ENCODE data around the gene SIK1.
"Not testable (repeated sequence)": the region's sequence is repeated elsewhere in the genome, so short reads cannot be mapped to it uniquely, and the experiment has no call there.

SIK1 gene

DNA sequence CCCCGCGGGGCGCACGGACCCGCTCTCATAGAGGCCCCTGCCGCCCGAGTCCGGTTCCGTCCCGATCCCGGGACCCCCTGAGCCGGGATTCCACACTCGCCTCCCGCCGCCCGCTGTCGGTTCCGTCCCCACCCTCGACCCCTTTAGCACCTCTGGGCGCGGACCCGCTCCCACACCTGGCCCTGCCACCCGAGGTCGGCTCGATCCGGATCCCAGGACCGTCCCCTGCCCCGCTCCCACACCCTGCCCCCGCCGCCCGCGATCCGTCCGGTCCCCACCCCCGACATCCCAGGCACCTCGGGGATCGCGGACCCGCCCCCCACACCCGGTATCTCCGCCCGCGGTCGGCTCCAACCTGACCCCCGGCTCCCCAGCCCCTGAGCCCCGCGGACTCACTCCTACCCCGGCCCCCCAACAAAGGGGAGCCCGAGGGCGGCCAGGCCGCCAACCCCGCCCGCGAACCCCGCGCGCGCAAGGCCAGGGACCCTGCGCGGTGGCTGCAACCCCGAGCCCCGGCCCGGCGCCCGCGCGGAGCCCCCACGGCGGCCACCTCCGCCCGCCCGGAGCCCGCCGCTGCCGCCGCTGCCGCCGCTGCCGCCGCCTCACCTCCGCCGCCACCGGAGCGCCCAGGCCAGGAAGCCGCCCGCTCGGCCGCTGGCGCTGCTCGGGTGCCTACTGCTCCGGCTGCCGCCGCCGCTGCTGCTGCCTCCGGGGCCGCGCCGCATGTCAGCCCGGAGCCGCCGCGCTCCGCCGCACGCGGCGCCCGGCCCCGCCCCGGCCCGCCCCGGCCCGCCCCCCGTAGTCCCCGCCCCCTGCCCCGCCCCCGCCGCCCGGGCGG lies at the start of gene SIK1:
Gene SIK1 (minus strand): TSS at position 728 of the 838 bp plus-strand sequence. CDS start 953 bp downstream, outside the sequence.
- not testable (repeated sequence) for H3K27me3 ChIP-seq (ENCODE audit: insufficient read depth, low read depth); H3K4me3 ChIP-seq (IDR thresholded peaks at IDR 0.05; ENCODE audit: insufficient read depth, low read depth, low read length)

DNA sequence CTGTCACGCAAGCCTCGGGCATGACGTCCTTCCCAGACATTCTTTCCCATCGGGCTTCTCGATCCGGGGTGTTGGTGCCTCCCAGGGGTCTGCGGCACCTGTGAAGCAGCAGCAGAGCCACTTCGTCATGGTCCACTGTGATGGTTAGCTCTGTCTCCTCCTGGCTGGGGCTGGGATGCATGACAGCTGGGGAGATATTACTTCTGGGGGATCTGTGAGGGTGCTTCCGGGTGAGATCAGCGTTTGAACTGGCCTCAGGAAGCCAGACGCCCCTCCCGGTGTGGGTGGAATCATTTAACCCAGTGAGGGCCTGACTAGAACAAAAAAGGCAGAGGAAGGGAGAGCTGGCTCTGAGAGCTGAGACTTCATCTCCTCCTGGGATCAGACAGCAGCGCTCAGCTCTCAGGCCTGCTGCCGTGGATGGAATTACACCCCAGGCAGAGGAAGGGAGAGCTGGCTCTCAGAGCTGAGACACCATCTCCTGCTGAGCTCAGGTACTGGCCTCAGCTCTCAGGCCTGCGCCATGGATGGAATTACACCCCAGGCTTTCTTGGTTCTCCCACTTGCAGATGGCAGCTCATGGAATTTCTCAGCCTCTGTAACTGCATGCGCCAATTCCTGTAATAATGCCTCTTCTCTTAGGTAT lies 44.8 kb upstream of the SIK1 start:
- not testable (repeated sequence) for H3K9ac ChIP-seq; H3K79me2 ChIP-seq (ENCODE audit: insufficient read depth, low read depth); H3K4me2 ChIP-seq; H3K4me1 ChIP-seq (ENCODE audit: low read depth, poor library complexity, severe bottlenecking); H2AFZ ChIP-seq (ENCODE audit: low read depth); H3K27ac ChIP-seq; H3K4me3 ChIP-seq (IDR thresholded peaks at IDR 0.05; ENCODE audit: insufficient read depth, low read depth, low read length); H3K27me3 ChIP-seq (ENCODE audit: insufficient read depth, low read depth); H3K36me3 ChIP-seq (ENCODE audit: insufficient read depth); H4K20me1 ChIP-seq (ENCODE audit: insufficient read depth)

More for the DNA sequence above, at the start of gene SIK1:
- H3K27ac ChIP-seq; H4K20me1 ChIP-seq (ENCODE audit: insufficient read depth); H3K79me2 ChIP-seq (ENCODE audit: insufficient read depth, low read depth); H3K4me2 ChIP-seq; H3K4me1 ChIP-seq (ENCODE audit: low read depth, poor library complexity, severe bottlenecking); H3K36me3 ChIP-seq (ENCODE audit: insufficient read depth); H2AFZ ChIP-seq (ENCODE audit: low read depth): not testable (repeated sequence)
- peak within 1 kb of the TSS; percentile 35; the same call in 1 of the 2 replicates for H3K9ac ChIP-seq

DNA sequence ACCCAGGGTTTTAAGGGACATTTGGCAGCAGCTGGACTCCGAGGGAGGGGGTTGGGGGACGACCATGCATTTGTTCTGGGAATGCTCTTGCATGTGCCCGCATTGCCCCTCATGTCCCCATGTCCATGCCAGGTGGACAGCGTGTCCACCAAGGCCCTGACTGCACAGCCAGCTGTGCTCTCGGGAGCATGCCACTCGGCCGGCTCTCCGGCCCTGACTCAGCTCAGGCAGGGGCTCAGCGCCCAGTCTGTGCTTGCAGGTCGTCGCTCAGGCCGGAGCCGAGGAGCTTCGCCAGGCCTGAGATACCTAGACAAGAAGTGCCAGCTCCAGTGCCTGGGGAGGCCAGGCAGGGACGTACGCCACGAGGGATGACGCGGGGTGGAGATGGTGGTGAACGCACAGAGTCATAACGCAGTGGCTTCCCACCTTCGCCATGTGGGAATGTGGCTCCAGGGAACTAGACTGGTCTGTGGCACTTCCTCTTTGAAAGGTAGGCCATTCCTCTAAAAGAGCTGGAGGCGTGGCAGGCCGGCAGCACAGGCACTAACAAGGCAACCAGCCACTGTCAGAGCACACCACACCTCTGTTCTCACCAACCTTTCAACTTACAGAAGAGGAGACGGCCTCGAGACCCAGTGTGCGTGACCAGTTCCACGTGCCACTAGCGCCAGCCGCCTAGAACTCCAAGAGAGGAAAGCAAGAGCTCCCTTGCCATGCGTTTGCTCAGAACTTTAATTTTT lies 43.0 kb upstream of the SIK1 start:
- not testable (repeated sequence) for H2AFZ ChIP-seq (ENCODE audit: low read depth); H3K36me3 ChIP-seq (ENCODE audit: insufficient read depth); H3K27me3 ChIP-seq (ENCODE audit: insufficient read depth, low read depth); H3K79me2 ChIP-seq (ENCODE audit: insufficient read depth, low read depth); H3K4me3 ChIP-seq (IDR thresholded peaks at IDR 0.05; ENCODE audit: insufficient read depth, low read depth, low read length); H3K4me1 ChIP-seq (ENCODE audit: low read depth, poor library complexity, severe bottlenecking); H3K4me2 ChIP-seq; H3K9ac ChIP-seq; H4K20me1 ChIP-seq (ENCODE audit: insufficient read depth); H3K27ac ChIP-seq

DNA sequence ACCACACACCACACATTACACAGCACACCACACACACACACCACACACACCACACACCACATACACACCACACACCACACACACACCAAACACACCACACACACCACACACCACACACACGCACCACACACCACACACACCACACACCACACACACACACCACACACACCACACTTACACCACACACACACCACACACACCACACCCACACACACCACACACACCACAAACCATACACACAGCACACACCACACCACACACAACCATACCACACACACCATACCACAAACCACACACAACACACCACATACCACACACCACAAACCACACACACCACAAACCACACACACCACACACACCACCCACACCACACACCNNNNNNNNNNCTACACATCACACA lies 40.9 kb upstream of the SIK1 start:
- H3K27ac ChIP-seq, result no peak overlapping the region
- H3K4me2 ChIP-seq, result no peak overlapping the region
- H3K4me3 ChIP-seq (IDR thresholded peaks at IDR 0.05; ENCODE audit: insufficient read depth, low read depth, low read length), result no peak overlapping the region
- no peaks in the 10 kb centered on the region for H3K36me3 ChIP-seq (ENCODE audit: insufficient read depth)
- no peaks in the 10 kb centered on the region for H3K79me2 ChIP-seq (ENCODE audit: insufficient read depth, low read depth)
- H3K9ac ChIP-seq, result no peak overlapping the region
- TF ChIP-seq, protein P1, sequence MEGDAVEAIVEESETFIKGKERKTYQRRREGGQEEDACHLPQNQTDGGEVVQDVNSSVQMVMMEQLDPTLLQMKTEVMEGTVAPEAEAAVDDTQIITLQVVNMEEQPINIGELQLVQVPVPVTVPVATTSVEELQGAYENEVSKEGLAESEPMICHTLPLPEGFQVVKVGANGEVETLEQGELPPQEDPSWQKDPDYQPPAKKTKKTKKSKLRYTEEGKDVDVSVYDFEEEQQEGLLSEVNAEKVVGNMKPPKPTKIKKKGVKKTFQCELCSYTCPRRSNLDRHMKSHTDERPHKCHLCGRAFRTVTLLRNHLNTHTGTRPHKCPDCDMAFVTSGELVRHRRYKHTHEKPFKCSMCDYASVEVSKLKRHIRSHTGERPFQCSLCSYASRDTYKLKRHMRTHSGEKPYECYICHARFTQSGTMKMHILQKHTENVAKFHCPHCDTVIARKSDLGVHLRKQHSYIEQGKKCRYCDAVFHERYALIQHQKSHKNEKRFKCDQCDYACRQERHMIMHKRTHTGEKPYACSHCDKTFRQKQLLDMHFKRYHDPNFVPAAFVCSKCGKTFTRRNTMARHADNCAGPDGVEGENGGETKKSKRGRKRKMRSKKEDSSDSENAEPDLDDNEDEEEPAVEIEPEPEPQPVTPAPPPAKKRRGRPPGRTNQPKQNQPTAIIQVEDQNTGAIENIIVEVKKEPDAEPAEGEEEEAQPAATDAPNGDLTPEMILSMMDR (conservative IDR thresholded peaks at IDR 0.05; ENCODE audit: low read depth, low read length), result no peak
- no peak overlapping the region for H2AFZ ChIP-seq (ENCODE audit: low read depth)
- H4K20me1 ChIP-seq (ENCODE audit: insufficient read depth), result no peaks in the 10 kb centered on the region
- no peaks in the 10 kb centered on the region for H3K27me3 ChIP-seq (ENCODE audit: insufficient read depth, low read depth)
- H3K4me1 ChIP-seq (ENCODE audit: low read depth, poor library complexity, severe bottlenecking), result no peaks in the 10 kb centered on the region

DNA sequence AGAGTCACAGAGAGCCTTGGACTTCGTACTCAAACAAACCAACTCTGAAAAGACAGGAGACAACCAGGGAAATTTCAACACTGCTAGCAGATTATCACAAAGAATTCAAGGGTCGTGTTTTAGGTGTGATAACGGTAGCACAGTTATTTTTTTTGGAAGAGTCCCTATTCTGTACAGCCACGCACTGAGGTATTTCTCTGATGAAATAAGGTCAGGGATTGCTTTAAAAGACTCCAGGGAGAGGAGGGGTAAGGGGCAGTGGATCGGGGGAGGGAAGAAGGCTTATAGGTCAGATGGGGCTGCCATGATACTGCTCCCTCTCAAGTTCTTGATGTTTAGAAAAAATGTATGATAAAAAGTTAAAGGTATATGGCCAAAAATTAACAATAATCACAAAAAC lies 38.2 kb upstream of the SIK1 start:
- H2AFZ ChIP-seq (ENCODE audit: low read depth); H3K79me2 ChIP-seq (ENCODE audit: insufficient read depth, low read depth); H3K27me3 ChIP-seq (ENCODE audit: insufficient read depth, low read depth); H3K4me2 ChIP-seq; H4K20me1 ChIP-seq (ENCODE audit: insufficient read depth); H3K4me1 ChIP-seq (ENCODE audit: low read depth, poor library complexity, severe bottlenecking); H3K4me3 ChIP-seq (IDR thresholded peaks at IDR 0.05; ENCODE audit: insufficient read depth, low read depth, low read length); H3K36me3 ChIP-seq (ENCODE audit: insufficient read depth); H3K9ac ChIP-seq; H3K27ac ChIP-seq: not testable (repeated sequence)

DNA sequence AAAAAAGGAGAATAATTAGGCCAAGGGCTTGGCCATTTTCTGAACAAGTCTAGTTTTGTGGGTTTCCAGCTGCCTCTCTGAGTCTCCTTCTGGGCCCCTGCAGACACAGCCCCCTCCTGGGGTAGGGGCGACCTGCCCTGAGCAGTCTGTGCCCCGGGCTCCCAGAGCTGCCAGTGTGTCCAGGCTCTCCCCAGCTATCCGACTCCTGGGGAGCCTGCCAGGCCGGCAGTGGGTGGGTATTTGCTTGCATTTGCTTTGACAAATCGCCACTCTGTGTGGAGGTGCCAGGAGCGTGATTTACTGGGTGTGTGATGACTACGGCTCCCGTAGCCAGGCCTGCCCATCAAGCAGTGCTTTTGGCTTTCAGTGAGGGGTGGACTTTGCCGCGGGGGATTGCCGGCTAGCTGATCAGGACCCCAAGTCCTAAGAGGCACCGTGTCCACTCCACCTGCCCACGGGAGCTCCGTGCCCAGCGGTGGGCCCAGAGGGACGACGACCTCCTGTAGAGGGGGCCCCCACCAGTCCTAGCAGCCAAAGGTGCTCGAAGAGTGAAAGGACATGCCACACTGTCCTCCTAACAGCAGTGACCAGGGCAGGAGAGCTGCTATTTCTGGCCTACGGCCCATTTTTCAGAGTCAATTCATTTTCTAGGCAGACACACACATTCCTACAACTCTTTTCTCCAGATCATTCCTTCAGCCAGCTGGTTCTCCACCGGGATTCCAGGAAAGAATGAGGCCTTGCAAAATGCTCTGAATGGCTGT lies 36.7 kb upstream of the SIK1 start:
- H3K4me3 ChIP-seq (IDR thresholded peaks at IDR 0.05; ENCODE audit: insufficient read depth, low read depth, low read length); H3K79me2 ChIP-seq (ENCODE audit: insufficient read depth, low read depth); H3K27me3 ChIP-seq (ENCODE audit: insufficient read depth, low read depth); H3K4me2 ChIP-seq; H4K20me1 ChIP-seq (ENCODE audit: insufficient read depth); H3K9ac ChIP-seq; H3K36me3 ChIP-seq (ENCODE audit: insufficient read depth); H3K27ac ChIP-seq; H2AFZ ChIP-seq (ENCODE audit: low read depth); H3K4me1 ChIP-seq (ENCODE audit: low read depth, poor library complexity, severe bottlenecking): not testable (repeated sequence)

DNA sequence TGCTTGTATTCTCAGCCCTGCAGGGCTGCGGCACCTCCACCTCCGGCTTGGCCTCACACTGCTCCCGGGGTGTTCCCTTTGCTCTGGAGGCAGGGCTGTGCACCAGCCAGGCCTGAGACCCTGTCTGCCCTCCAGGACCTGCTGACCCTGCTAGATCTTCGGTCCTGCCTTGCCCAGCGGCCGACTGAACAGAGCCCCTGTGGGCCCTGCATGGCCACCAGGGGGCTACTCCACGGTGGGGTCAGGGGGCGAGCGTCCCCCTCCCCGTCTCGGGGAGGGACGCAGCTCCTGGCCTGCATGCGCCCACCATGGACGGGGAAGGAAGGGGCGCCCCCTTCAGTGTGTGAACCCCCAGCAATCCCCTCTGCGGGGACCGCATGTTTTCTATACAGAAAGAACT lies 36.0 kb upstream of the SIK1 start:
- not testable (repeated sequence) for H3K79me2 ChIP-seq (ENCODE audit: insufficient read depth, low read depth); H3K4me1 ChIP-seq (ENCODE audit: low read depth, poor library complexity, severe bottlenecking); H2AFZ ChIP-seq (ENCODE audit: low read depth); H3K27ac ChIP-seq; H3K9ac ChIP-seq; H4K20me1 ChIP-seq (ENCODE audit: insufficient read depth); H3K4me2 ChIP-seq; H3K4me3 ChIP-seq (IDR thresholded peaks at IDR 0.05; ENCODE audit: insufficient read depth, low read depth, low read length); H3K27me3 ChIP-seq (ENCODE audit: insufficient read depth, low read depth); H3K36me3 ChIP-seq (ENCODE audit: insufficient read depth)

DNA sequence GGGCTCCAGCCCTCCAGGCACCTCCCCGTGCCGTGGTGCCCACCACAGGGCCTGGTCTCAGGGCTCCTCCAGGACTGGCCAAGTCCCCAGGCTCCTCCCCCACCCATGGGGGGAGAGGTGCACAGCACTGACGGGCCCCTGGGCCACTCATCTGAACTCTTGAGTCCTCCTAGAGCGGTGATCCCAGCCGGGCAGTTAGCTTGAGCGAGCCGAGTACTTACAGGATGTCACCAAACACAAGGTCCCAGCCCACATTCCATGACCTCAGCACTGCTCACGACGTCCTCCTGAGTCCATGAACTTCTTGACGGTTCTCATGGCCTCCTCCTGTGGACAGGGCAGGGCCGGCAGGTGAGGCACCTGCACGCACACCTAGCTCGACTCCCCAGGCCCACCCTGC lies 33.5 kb upstream of the SIK1 start:
- H3K27me3 ChIP-seq (ENCODE audit: insufficient read depth, low read depth); H3K4me2 ChIP-seq; H3K4me1 ChIP-seq (ENCODE audit: low read depth, poor library complexity, severe bottlenecking); H4K20me1 ChIP-seq (ENCODE audit: insufficient read depth); H3K9ac ChIP-seq; H3K4me3 ChIP-seq (IDR thresholded peaks at IDR 0.05; ENCODE audit: insufficient read depth, low read depth, low read length); H3K27ac ChIP-seq; H2AFZ ChIP-seq (ENCODE audit: low read depth); H3K36me3 ChIP-seq (ENCODE audit: insufficient read depth); H3K79me2 ChIP-seq (ENCODE audit: insufficient read depth, low read depth): not testable (repeated sequence)

DNA sequence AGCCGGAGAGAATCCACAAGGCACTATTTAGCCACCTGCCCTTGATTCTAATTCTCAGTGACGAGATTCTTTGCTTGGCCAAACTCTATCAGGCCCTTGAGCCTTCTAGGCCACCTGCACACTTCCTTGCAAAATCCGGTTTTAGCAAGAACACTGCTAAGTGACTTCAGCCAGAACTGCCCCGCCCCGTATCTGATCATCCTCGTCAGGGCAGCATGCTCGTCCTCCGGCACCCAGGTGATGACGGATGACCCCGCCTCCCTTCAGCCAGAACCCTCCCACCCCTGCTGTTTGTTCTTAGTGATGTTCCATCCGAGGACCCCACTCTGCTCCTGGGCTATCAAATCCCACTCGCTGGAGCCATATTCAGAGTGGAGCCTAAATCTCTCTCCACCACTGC lies 32.1 kb upstream of the SIK1 start:
- H3K27ac ChIP-seq; H3K4me3 ChIP-seq (IDR thresholded peaks at IDR 0.05; ENCODE audit: insufficient read depth, low read depth, low read length); H3K79me2 ChIP-seq (ENCODE audit: insufficient read depth, low read depth); H3K4me1 ChIP-seq (ENCODE audit: low read depth, poor library complexity, severe bottlenecking); H4K20me1 ChIP-seq (ENCODE audit: insufficient read depth); H2AFZ ChIP-seq (ENCODE audit: low read depth); H3K27me3 ChIP-seq (ENCODE audit: insufficient read depth, low read depth); H3K9ac ChIP-seq; H3K36me3 ChIP-seq (ENCODE audit: insufficient read depth); H3K4me2 ChIP-seq: not testable (repeated sequence)
